DOHH2 (cell line): Measurements from ENCODE around the gene GJC2.

Source experiments
- H3F3A ChIP-seq: fragments of 200-600 bp; sonication (generic), shearing (Covaris generic); 2 replicates; pipeline ENCODE4 v1.6.0; 2016; ENCODE audit warnings: antibody characterized with exemption, mild to moderate bottlenecking; ENCODE audit not compliant: control insufficient read depth, insufficient read depth
- H3K27ac ChIP-seq: fragments of 200-600 bp; sonication (generic); 2 replicates; pipeline ENCODE4 v1.5.1; 2014; ENCODE audit warnings: low read depth, mild to moderate bottlenecking, low read length, moderate library complexity
- H3K27me3 ChIP-seq: fragments of 200-600 bp; sonication (generic); 2 replicates; pipeline ENCODE4 v1.6.1; 2014; ENCODE audit warnings: mild to moderate bottlenecking, low read length, mixed read lengths; ENCODE audit not compliant: control insufficient read depth
- H3K36me3 ChIP-seq: fragments of 200-600 bp; sonication (generic); 2 replicates; pipeline ENCODE4 v1.6.1; 2014; ENCODE audit warnings: mild to moderate bottlenecking, low read length, moderate library complexity, mixed read lengths; ENCODE audit not compliant: control insufficient read depth
- H3K4me1 ChIP-seq: fragments of 200-600 bp; sonication (generic); 2 replicates; pipeline ENCODE4 v1.6.1; 2014; ENCODE audit warnings: mild to moderate bottlenecking, low read length, mixed read lengths; ENCODE audit not compliant: control insufficient read depth
- H3K4me2 ChIP-seq: fragments of 200-600 bp; sonication (generic); 2 replicates; pipeline ENCODE4 v1.6.0; 2014; ENCODE audit warnings: mild to moderate bottlenecking, low read length, moderate library complexity
- H3K4me3 ChIP-seq: fragments of 200-600 bp; sonication (generic); 2 replicates; pipeline ENCODE4 v1.5.1; 2014; ENCODE audit warnings: mild to moderate bottlenecking, low read length, mixed read lengths
- H3K79me2 ChIP-seq: fragments of 200-600 bp; sonication (generic); 2 replicates; pipeline ENCODE4 v1.6.1; 2014; ENCODE audit warnings: mild to moderate bottlenecking, low read length, mixed read lengths; ENCODE audit not compliant: control insufficient read depth
- H3K9me2 ChIP-seq: fragments of 200-600 bp; sonication (generic); replicated peaks from 2 replicates; pipeline ENCODE4 v1.6.1; 2014; ENCODE audit warnings: mild to moderate bottlenecking, low read length, mixed read lengths; ENCODE audit not compliant: control insufficient read depth
- H3K9me3 ChIP-seq: fragments of 200-600 bp; sonication (generic); 2 replicates; pipeline ENCODE4 v1.6.1; 2014; ENCODE audit warnings: antibody characterized with exemption, low read length, mixed read lengths; ENCODE audit not compliant: control insufficient read depth, insufficient read depth
- H4K20me1 ChIP-seq: fragments of 200-600 bp; sonication (generic); 2 replicates; pipeline ENCODE4 v1.6.0; 2014; ENCODE audit warnings: low read depth, mild to moderate bottlenecking, antibody characterized with exemption, low read length, moderate library complexity; ENCODE audit not compliant: control insufficient read depth, insufficient read depth
- CTCF ChIP-seq: fragments of 200-600 bp; sonication (generic); IDR thresholded peaks from one replicate; pipeline ENCODE4 v1.5.1; 2014; ENCODE audit warnings: antibody characterized with exemption, mild to moderate bottlenecking, low read depth, low read length; ENCODE audit not compliant: poor library complexity, severe bottlenecking
- EZH2phosphoT487 ChIP-seq: fragments of 200-600 bp; sonication (generic); IDR thresholded peaks from 2 replicates; pipeline ENCODE4 v1.6.1; 2017; ENCODE audit warnings: borderline replicate concordance, mild to moderate bottlenecking, antibody characterized with exemption, low read length, moderate library complexity, mixed read lengths

Gene GJC2

GRCh38 chr1:228142155-228142691 lies 7.5 kb upstream of the GJC2 start:
- Histone ChIP-seq H3K9me3 (no peaks in the 10 kb centered on the region), H3K4me1 (peaks cover 58% of the 10 kb centered on the region), H3F3A (peaks cover 5% of the 10 kb centered on the region), H3K27me3 (no peaks in the 10 kb centered on the region), H3K4me3 (peak overlapping the region; percentile 81; the same call in 1 of the 2 replicates), H3K4me2 (peak overlapping the region; percentile 86), H3K27ac (no peak overlapping the region), H3K79me2 (peaks cover 67% of the 10 kb centered on the region), H3K9me2 (no peaks in the 10 kb centered on the region), H3K36me3 (peaks cover 15% of the 10 kb centered on the region), H4K20me1 (peaks cover 18% of the 10 kb centered on the region; the same call in 1 of the 2 replicates)
- TF ChIP-seq EZH2phosphoT487: no peak
- TF ChIP-seq CTCF: no peak

GRCh38 chr1:228142701-228143136 lies 7.0 kb upstream of the GJC2 start:
- Histone ChIP-seq H3K9me2 (no peaks in the 10 kb centered on the region), H3F3A (peaks cover 5% of the 10 kb centered on the region), H3K27ac (no peak overlapping the region), H3K36me3 (peaks cover 15% of the 10 kb centered on the region), H3K79me2 (peaks cover 67% of the 10 kb centered on the region), H3K27me3 (no peaks in the 10 kb centered on the region), H3K4me2 (peak overlapping the region; percentile 5; the same call in 1 of the 2 replicates), H4K20me1 (peaks cover 18% of the 10 kb centered on the region; the same call in 1 of the 2 replicates), H3K9me3 (no peaks in the 10 kb centered on the region), H3K4me3 (no peak overlapping the region), H3K4me1 (peaks cover 53% of the 10 kb centered on the region)
- TF ChIP-seq EZH2phosphoT487: no peak
- TF ChIP-seq CTCF: no peak

GRCh38 chr1:228143480-228144192 lies 6.1 kb upstream of the GJC2 start:
- Histone ChIP-seq H3K4me1 (peaks cover 43% of the 10 kb centered on the region), H3K9me3 (no peaks in the 10 kb centered on the region), H4K20me1 (peaks cover 18% of the 10 kb centered on the region; the same call in 1 of the 2 replicates), H3K79me2 (peaks cover 67% of the 10 kb centered on the region), H3K4me3 (no peak overlapping the region), H3K36me3 (peaks cover 16% of the 10 kb centered on the region), H3K9me2 (no peaks in the 10 kb centered on the region), H3F3A (peaks cover under 1% of the 10 kb centered on the region), H3K27ac (no peak overlapping the region), H3K27me3 (no peaks in the 10 kb centered on the region), H3K4me2 (peak overlapping the region; percentile 30; the same call in 1 of the 2 replicates)
- TF ChIP-seq CTCF (no peak), EZH2phosphoT487 (no peak)
